Measurements from ENCODE around the gene OR51B5. TPM values are rescaled to one million over a fixed set of nuclear protein-coding genes. Genes with fewer than 3 reads are reported as not detected.
"Not testable (repeated sequence)": the region's sequence is repeated elsewhere in the genome, so short reads cannot be mapped to it uniquely, and the experiment has no call there.

Gene OR51B5
- total RNA-seq, 1 donor from 2014 or later = not detected

GRCh38 chr11:5336331-5336730 is 7.0 kb downstream of the OR51B5 start:
- no peak for DNase-seq (ENCODE audit: low read depth, low spot score)

GRCh38 chr11:5335170-5335569 is 8.2 kb downstream of the OR51B5 start:
- DNase-seq (ENCODE audit: low read depth, low spot score) = no peak

GRCh38 chr11:5324197-5324596 is 19.1 kb downstream of the OR51B5 start, which contains the start of gene OR51B2:
OR51B2 (minus strand) TSS chr11:5324297; CDS start chr11:5324297, 0 bp downstream.
- no peak for DNase-seq (ENCODE audit: low read depth, low spot score)

DNA sequence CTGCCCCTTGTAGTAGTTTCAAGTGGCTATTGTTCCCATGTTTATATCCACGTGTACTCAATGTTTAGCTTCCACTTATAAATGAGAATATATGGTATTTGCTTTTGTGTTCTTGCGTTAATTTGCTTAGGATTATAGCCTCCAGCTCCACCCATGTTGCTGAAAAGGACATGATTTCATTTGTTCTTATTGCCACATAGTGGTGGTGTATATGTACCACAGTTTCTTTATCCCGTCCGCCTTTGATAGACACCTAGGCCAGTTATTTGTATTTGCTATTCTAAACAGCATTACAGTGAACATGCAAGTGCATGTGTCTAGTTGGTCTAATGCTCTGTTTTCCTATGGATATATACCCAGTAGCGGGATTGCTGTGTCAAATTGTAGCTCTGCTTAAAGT is 26.0 kb downstream of the OR51B5 start:
- no peak for DNase-seq (ENCODE audit: low read depth, low spot score)

- not testable (repeated sequence) for DNase-seq (ENCODE audit: low read depth, low spot score)
Observed at GRCh38 chr11:5313326-5314023, 29.8 kb downstream of the OR51B5 start.

DNA sequence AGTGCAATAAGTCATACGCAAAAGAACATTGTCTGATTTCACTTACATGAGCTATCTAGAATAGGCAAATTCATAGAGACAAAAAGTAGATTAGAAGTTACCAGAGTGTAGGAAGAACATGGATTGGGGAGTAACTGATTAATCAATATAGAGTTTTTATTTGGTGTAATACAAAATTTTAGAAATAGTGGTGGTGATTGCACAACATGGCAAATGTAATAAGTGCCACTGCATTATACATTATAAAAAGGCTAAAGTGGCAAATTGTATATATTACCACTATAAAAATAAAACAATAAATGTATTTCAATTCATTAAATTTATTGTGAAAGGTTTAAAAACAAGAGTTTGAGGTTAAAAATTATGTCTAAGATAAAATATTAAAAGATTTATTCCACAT is 32.9 kb downstream of the OR51B5 start:
- no peak for DNase-seq (ENCODE audit: low read depth, low spot score)

GRCh38 chr11:5307256-5308019 is 35.9 kb downstream of the OR51B5 start:
- no peak for DNase-seq (ENCODE audit: low read depth, low spot score)

- DNase-seq (ENCODE audit: low read depth, low spot score) = no peak
Observed at GRCh38 chr11:5304046-5304445, 39.3 kb downstream of the OR51B5 start.

GRCh38 chr11:5303626-5304025 is 39.7 kb downstream of the OR51B5 start:
- no peak for DNase-seq (ENCODE audit: low read depth, low spot score)

- no peak for DNase-seq (ENCODE audit: low read depth, low spot score)
Observed at GRCh38 chr11:5301846-5302245, 41.5 kb downstream of the OR51B5 start, which contains the start of gene OR51B4. OR51B4 (minus strand) TSS chr11:5301946; CDS start chr11:5301946, 0 bp downstream.

DNA sequence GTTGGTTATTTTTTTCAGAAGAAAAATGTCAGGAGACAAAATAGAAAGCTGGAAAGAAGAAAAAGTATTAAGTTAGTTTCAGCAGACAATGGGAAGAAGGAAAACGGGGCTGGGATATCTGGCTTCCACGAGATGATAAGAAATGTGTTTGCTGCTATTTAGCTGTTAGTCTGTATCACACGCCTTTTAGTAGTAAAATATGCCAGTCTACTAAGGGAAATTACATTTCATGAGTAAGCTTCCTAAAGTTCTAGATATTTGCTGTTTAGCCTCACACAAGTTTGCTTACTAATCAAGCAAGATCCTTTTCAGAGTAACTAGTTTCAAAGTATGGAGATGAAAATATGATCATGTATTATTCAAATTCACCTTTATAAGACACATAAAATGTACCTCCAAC is 43.1 kb downstream of the OR51B5 start:
- DNase-seq (ENCODE audit: low read depth, low spot score) = no peak

GRCh38 chr11:5298451-5298850 is 44.9 kb downstream of the OR51B5 start:
- no peak for DNase-seq (ENCODE audit: low read depth, low spot score)

DNA sequence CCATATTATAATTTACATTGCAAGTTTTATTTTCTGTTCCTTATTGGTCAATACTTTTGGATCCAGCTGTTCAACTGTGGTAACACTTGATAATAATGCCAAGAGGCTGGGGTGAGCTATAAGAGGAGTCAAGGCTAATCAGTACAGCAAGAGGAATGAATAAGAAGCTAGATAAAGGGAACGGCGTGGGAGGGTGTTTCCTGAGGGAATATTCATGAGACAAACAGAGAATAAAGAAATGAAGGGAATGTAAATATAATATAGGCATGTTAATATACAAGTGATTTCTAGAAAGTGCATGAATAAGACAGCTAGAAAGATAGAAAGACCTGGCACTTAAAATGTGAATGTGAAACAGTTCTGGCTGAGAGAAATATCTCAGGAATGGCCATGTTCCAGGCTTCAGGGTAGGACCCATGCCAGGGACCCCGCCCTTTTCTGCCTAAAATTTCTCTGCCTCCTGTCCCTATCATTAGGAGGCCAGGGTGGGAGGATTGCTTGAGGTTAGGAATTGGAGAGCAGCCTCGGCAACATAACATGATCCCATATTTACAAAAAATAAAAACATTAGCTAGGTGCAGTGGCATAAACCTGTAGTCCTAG is 45.5 kb downstream of the OR51B5 start:
- DNase-seq (ENCODE audit: low read depth, low spot score) = no peak

DNA sequence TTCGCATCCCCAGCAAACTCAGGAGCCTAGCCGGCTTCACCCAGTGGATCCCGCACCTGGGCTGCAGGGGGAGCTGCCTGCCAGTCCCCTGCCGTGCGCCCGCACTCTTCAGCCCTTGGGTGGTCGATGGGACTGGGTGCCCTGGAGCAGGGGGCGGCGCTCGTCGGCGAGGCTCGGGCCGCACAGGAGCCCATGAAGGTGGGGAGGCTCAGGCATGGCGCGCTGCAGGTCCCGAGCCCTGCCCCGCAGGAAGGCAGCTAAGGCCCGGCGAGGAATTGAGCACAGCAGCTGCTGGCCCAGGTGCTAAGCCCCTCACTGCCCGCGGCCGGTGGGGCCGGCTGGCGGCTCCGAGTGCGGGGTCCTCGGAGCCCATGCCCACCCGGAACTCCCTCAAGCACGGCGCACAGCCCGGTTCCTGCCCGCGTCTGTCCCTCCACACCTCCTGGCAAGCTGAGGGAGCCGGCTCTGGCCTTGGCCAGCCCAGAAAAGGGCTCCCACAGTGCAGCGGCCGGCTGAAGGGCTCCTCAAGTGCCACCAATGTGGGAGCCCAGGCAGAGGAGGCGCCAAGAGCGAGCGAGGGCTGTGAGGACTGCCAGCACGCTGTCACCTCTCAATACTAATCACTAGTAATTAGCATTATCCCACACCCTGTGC is 48.9 kb downstream of the OR51B5 start:
- DNase-seq (ENCODE audit: low read depth, low spot score) = not testable (repeated sequence)

- DNase-seq (ENCODE audit: low read depth, low spot score) = no peak
Observed at GRCh38 chr11:5293028-5293427, 50.3 kb downstream of the OR51B5 start.

Other genes starting within 250 kb of the OR51B5 start
- not detected in 2 replicates for gene OR52A5, start 205.2 kb downstream of the OR51B5 start, total RNA-seq
- gene OR52A1, start 188.8 kb downstream of the OR51B5 start, total RNA-seq = not detected in 2 replicates
- gene OR51V1, start 142.8 kb downstream of the OR51B5 start, total RNA-seq = not detected in 2 replicates
- not detected in 2 replicates for gene HBB, start 116.5 kb downstream of the OR51B5 start, total RNA-seq
- gene HBD, start 109.0 kb downstream of the OR51B5 start, total RNA-seq = not detected in 2 replicates
- gene HBG1, start 93.7 kb downstream of the OR51B5 start, total RNA-seq = not detected in 2 replicates
- gene HBG2, start 88.7 kb downstream of the OR51B5 start, total RNA-seq = not detected in 2 replicates
- not detected in 2 replicates for gene HBE1, start 73.6 kb downstream of the OR51B5 start, total RNA-seq
- not detected in 2 replicates for gene OR51B4, start 41.6 kb downstream of the OR51B5 start, total RNA-seq
- not detected in 2 replicates for gene OR51B2, start 19.2 kb downstream of the OR51B5 start, total RNA-seq
- gene OR51B6, start 8.0 kb upstream of the OR51B5 start, total RNA-seq = not detected in 2 replicates
- gene OR51M1, start 40.3 kb upstream of the OR51B5 start, total RNA-seq = not detected in 2 replicates
- gene OR51Q1, start 78.6 kb upstream of the OR51B5 start, total RNA-seq = not detected in 2 replicates
- gene OR51I1, start 98.0 kb upstream of the OR51B5 start, total RNA-seq = not detected in 2 replicates
- not detected in 2 replicates for gene OR51I2, start 105.8 kb upstream of the OR51B5 start, total RNA-seq
- gene OR52D1, start 145.2 kb upstream of the OR51B5 start, total RNA-seq = not detected in 2 replicates
- gene UBQLN3, start 166.4 kb upstream of the OR51B5 start, total RNA-seq = not detected in 2 replicates
- 0.04 TPM in 1 of 2 replicates, not detected in the other for gene UBQLNL, start 173.2 kb upstream of the OR51B5 start, total RNA-seq
- gene OR52H1, start 205.0 kb upstream of the OR51B5 start, total RNA-seq = not detected in 2 replicates
- gene OR52B6, start 237.4 kb upstream of the OR51B5 start, total RNA-seq = not detected in 2 replicates

Measured in pulmonary artery endothelial cell (primary cell).